Urinary bladder (tissue), 4 donors: Measurements from ENCODE around the gene MRPS24. TPM values are rescaled to one million over a fixed set of nuclear protein-coding genes. Genes with fewer than 3 reads are reported as not detected.
A peak's percentile ranks its signal among the peaks of the same experiment; 100 is the strongest.
"Not testable (repeated sequence)": the region's sequence is repeated elsewhere in the genome, so short reads cannot be mapped to it uniquely, and the experiment has no call there.

Source experiments
- DNase-seq: peaks from one replicate; pipeline ENCODE4 v3.0.0-alpha.2; 2015; ENCODE audit errors: extremely low spot score
- H3K27ac ChIP-seq: one replicate; pipeline ENCODE4 v1.5.1; 2013; ENCODE audit warnings: low read depth, mild to moderate bottlenecking, moderate library complexity
- H3K36me3 ChIP-seq: one replicate; pipeline ENCODE4 v1.6.1; 2013; ENCODE audit warnings: mild to moderate bottlenecking, moderate library complexity; ENCODE audit not compliant: insufficient read depth
- H3K4me1 ChIP-seq: one replicate; pipeline ENCODE4 v1.6.1; 2013; ENCODE audit warnings: mild to moderate bottlenecking, moderate library complexity; ENCODE audit not compliant: insufficient read depth
- H3K4me3 ChIP-seq: one replicate; pipeline ENCODE4 v1.5.1; 2013; ENCODE audit warnings: low read depth, low read length
- WGBS: extraction: QIAGEN DNeasy Blood & Tissue Kit; methylation state at CpG from one replicate; pipeline ENCODE4 v1.1.7; 2013; 5-methylcytosine and 5-hydroxymethylcytosine counted together
- polyA plus RNA-seq: library from polyadenylated mRNA; stranded (reverse); fragments of 200-250 nt; gene quantifications from one replicate; pipeline ENCODE4 v1.2.3, GENCODE V29; 2013
- total RNA-seq: library from RNA; depleted of rRNA; stranded (reverse); fragments of >200 nt; gene quantifications from one replicate; pipeline ENCODE4 v1.2.3, GENCODE V29; 2014
- donor health status: healthy with polysubstance abuse.
- donor health status: healthy.

Gene MRPS24
- total RNA-seq: 29.9 TPM
- 125 TPM for polyA plus RNA-seq

- H3K4me3 ChIP-seq: peak within 1 kb of the TSS; percentile 97
- no peaks in the 10 kb centered on the region for H3K36me3 ChIP-seq
- H3K27ac ChIP-seq: peak within 1 kb of the TSS; percentile 75
- H3K4me1 ChIP-seq: no peaks in the 10 kb centered on the region
- peak; percentile 86 for DNase-seq
- under 1% methylated on average over 81 of the region's 81 CpGs for WGBS
Observed at GRCh38 chr7:43869006-43869866, at the start of gene MRPS24. Gene MRPS24, minus strand, starts transcription at chr7:43869517. Its CDS starts 22 bp downstream, at chr7:43869495.

- DNase-seq: no peak
- WGBS: 93% methylated on average over 5 of the region's 5 CpGs
- H3K4me3 ChIP-seq: no peak overlapping the region
- no peak overlapping the region for H3K27ac ChIP-seq
- no peaks in the 10 kb centered on the region for H3K36me3 ChIP-seq
- H3K4me1 ChIP-seq: no peaks in the 10 kb centered on the region
Observed at GRCh38 chr7:43915907-43916306, 46.6 kb upstream of the MRPS24 start.

GRCh38 chr7:43914795-43915194, 45.5 kb upstream of the MRPS24 start:
- WGBS: 90% methylated on average over 5 of the region's 5 CpGs
- no peaks in the 10 kb centered on the region for H3K36me3 ChIP-seq
- no peak overlapping the region for H3K27ac ChIP-seq
- H3K4me3 ChIP-seq: no peak overlapping the region
- no peak for DNase-seq
- no peaks in the 10 kb centered on the region for H3K4me1 ChIP-seq

- no peaks in the 10 kb centered on the region for H3K4me1 ChIP-seq
- H3K36me3 ChIP-seq: no peaks in the 10 kb centered on the region
- H3K27ac ChIP-seq: peak within 1 kb of the TSS; percentile 95
- WGBS: under 1% methylated on average over 73 of the region's 73 CpGs
- no peak for DNase-seq
- H3K4me3 ChIP-seq: peak within 1 kb of the TSS; percentile 99
Observed at GRCh38 chr7:43906331-43907010, 37.2 kb upstream of the MRPS24 start, which contains the start of gene URGCP. Gene URGCP, minus strand, starts transcription at chr7:43906596. Its CDS starts 21 bp downstream, at chr7:43906575.

- Histone ChIP-seq H3K4me1 (no peaks in the 10 kb centered on the region), H3K4me3 (peak overlapping the region; percentile 99), H3K36me3 (no peaks in the 10 kb centered on the region), H3K27ac (peak overlapping the region; percentile 95)
- WGBS: under 1% methylated on average over 43 of the region's 43 CpGs
- no peak for DNase-seq
Observed at GRCh38 chr7:43905956-43906330, 36.6 kb upstream of the MRPS24 start.

GRCh38 chr7:43905209-43905946, 36.1 kb upstream of the MRPS24 start:
- H3K4me3 ChIP-seq: peak overlapping the region; percentile 99
- H3K4me1 ChIP-seq: no peaks in the 10 kb centered on the region
- DNase-seq: no peak
- WGBS: 39% methylated on average over 8 of the region's 8 CpGs
- no peaks in the 10 kb centered on the region for H3K36me3 ChIP-seq
- H3K27ac ChIP-seq: no peak overlapping the region

GRCh38 chr7:43904533-43905208, 35.4 kb upstream of the MRPS24 start:
- no peak overlapping the region for H3K27ac ChIP-seq

GRCh38 chr7:43902542-43903054, 33.3 kb upstream of the MRPS24 start:
- DNase-seq: no peak
- Histone ChIP-seq H3K4me3 (no peak overlapping the region), H3K27ac (no peak overlapping the region), H3K4me1 (no peaks in the 10 kb centered on the region), H3K36me3 (no peaks in the 10 kb centered on the region)
- 93% methylated on average over 5 of the region's 5 CpGs for WGBS

More at GRCh38 chr7:43904533-43905208, 35.4 kb upstream of the MRPS24 start:
- no peak for DNase-seq
- Histone ChIP-seq H3K4me1 (no peaks in the 10 kb centered on the region), H3K4me3 (no peak overlapping the region), H3K36me3 (no peaks in the 10 kb centered on the region)
- 94% methylated on average over 5 of the region's 5 CpGs for WGBS

GRCh38 chr7:43898571-43898970, 29.3 kb upstream of the MRPS24 start:
- H3K36me3 ChIP-seq, H3K27ac ChIP-seq, DNase-seq, H3K4me1 ChIP-seq, H3K4me3 ChIP-seq: not testable (repeated sequence)
- 98% methylated on average over 2 of the region's 2 CpGs for WGBS

- H3K4me1 ChIP-seq: no peaks in the 10 kb centered on the region
- H3K36me3 ChIP-seq: no peaks in the 10 kb centered on the region
- DNase-seq: no peak
- 95% methylated on average over 8 of the region's 8 CpGs for WGBS
- no peak overlapping the region for H3K4me3 ChIP-seq
- no peak overlapping the region for H3K27ac ChIP-seq
Observed at GRCh38 chr7:43895847-43896415, 26.6 kb upstream of the MRPS24 start.

- Histone ChIP-seq H3K4me1 (peaks cover 3% of the 10 kb centered on the region), H3K4me3 (no peak overlapping the region), H3K27ac (no peak overlapping the region), H3K36me3 (peaks cover 3% of the 10 kb centered on the region)
- no peak for DNase-seq
- 62% methylated on average over 12 of the region's 12 CpGs for WGBS
Observed at GRCh38 chr7:43891069-43891955, 22.0 kb upstream of the MRPS24 start.

GRCh38 chr7:43890468-43890867, 21.2 kb upstream of the MRPS24 start:
- Histone ChIP-seq H3K27ac (no peak overlapping the region), H3K4me1 (peaks cover 3% of the 10 kb centered on the region), H3K4me3 (no peak overlapping the region), H3K36me3 (peaks cover 5% of the 10 kb centered on the region)
- no peak for DNase-seq
- WGBS: 95% methylated on average over 6 of the region's 6 CpGs
